ENCODE results near the gene GRID2. TPM values are rescaled to one million over a fixed set of nuclear protein-coding genes. Genes with fewer than 3 reads are reported as not detected.

The GRID2 gene
- total and polyA plus RNA-seq, 2 of the 13 experiments (the other 11 are each of a cell fraction or from before 2014, with no cell fraction given): not detected

DNA sequence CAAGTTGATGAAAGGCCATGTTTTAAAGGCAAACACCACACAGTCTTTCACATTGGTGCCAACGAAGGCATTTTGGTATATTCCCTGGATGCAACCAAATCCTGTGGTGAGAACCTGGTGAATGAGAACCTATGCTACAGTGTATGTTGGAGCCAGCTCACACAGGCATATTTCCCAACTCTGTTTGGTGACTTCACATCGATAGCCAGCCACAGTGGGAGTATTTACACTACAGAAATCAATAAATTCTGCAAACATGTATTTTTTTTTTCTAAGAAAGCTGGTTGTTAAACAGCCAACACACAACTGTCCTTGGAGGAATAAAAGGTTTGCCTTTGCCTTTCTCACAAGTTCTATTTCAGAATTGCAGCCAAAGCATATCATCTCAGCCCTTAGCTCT, 691.0 kb downstream of the GRID2 start (continued):
- TF ChIP-seq ZNF816 (CRISPR knock-in tag; IDR thresholded peaks at IDR 0.05; ENCODE audit: borderline replicate concordance): no peak
- peak; percentile 36; the same call in 1 of the 2 replicates for TF ChIP-seq CEBPB (IDR thresholded peaks at IDR 0.05; ENCODE audit: borderline replicate concordance, low read depth, low read length)
- TF ChIP-seq GATAD2A (CRISPR knock-in tag; IDR thresholded peaks at IDR 0.05): peak; percentile 45; the same call in 1 of the 2 replicates
- TF ChIP-seq KAT2B (IDR thresholded peaks at IDR 0.05; ENCODE audit: borderline replicate concordance, low read depth, low read length): peak; percentile 93
- TF ChIP-seq, protein P1, sequence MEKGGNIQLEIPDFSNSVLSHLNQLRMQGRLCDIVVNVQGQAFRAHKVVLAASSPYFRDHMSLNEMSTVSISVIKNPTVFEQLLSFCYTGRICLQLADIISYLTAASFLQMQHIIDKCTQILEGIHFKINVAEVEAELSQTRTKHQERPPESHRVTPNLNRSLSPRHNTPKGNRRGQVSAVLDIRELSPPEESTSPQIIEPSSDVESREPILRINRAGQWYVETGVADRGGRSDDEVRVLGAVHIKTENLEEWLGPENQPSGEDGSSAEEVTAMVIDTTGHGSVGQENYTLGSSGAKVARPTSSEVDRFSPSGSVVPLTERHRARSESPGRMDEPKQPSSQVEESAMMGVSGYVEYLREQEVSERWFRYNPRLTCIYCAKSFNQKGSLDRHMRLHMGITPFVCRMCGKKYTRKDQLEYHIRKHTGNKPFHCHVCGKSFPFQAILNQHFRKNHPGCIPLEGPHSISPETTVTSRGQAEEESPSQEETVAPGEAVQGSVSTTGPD (CRISPR knock-in tag; IDR thresholded peaks at IDR 0.05): 0 out of 2 replicates have a peak, but pooled peaks have one; percentile 54
- no peak for TF ChIP-seq MLXIP (CRISPR knock-in tag; IDR thresholded peaks at IDR 0.05; ENCODE audit: borderline replicate concordance)
- TF ChIP-seq BCL6 (CRISPR knock-in tag; IDR thresholded peaks at IDR 0.05): peak; percentile 77
- no peak for TF ChIP-seq ZNF3 (CRISPR knock-in tag; IDR thresholded peaks at IDR 0.05)
- TF ChIP-seq, protein P2, sequence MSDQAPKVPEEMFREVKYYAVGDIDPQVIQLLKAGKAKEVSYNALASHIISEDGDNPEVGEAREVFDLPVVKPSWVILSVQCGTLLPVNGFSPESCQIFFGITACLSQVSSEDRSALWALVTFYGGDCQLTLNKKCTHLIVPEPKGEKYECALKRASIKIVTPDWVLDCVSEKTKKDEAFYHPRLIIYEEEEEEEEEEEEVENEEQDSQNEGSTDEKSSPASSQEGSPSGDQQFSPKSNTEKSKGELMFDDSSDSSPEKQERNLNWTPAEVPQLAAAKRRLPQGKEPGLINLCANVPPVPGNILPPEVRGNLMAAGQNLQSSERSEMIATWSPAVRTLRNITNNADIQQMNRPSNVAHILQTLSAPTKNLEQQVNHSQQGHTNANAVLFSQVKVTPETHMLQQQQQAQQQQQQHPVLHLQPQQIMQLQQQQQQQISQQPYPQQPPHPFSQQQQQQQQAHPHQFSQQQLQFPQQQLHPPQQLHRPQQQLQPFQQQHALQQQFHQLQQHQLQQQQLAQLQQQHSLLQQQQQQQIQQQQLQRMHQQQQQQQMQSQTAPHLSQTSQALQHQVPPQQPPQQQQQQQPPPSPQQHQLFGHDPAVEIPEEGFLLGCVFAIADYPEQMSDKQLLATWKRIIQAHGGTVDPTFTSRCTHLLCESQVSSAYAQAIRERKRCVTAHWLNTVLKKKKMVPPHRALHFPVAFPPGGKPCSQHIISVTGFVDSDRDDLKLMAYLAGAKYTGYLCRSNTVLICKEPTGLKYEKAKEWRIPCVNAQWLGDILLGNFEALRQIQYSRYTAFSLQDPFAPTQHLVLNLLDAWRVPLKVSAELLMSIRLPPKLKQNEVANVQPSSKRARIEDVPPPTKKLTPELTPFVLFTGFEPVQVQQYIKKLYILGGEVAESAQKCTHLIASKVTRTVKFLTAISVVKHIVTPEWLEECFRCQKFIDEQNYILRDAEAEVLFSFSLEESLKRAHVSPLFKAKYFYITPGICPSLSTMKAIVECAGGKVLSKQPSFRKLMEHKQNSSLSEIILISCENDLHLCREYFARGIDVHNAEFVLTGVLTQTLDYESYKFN (CRISPR knock-in tag; conservative IDR thresholded peaks at IDR 0.05): 0 out of 2 replicates have a peak, but pooled peaks have one; percentile 19
- no peak for TF ChIP-seq AGO2 (optimal IDR thresholded peaks at IDR 0.05; ENCODE audit: low read depth, low read length)
- 0 out of 2 replicates have a peak, but pooled peaks have one; percentile 26 for TF ChIP-seq HDAC1 (CRISPR knock-in tag; IDR thresholded peaks at IDR 0.05)
- TF ChIP-seq NKX3-1 (CRISPR knock-in tag; IDR thresholded peaks at IDR 0.05): no peak
- no peak for TF ChIP-seq MYPOP (CRISPR knock-in tag; IDR thresholded peaks at IDR 0.05)
- TF ChIP-seq EP300 (IDR thresholded peaks at IDR 0.05; ENCODE audit: low read depth in 2 of 2, low read length in 2 of 2): peak in 1 of 2 experiments; percentile 18; a peak in 1 of 4 replicates
- no peak for TF ChIP-seq EP300 (CRISPR knock-in tag; IDR thresholded peaks at IDR 0.05; ENCODE audit: borderline replicate concordance)
- no peak for TF ChIP-seq SMAD3 (CRISPR knock-in tag; IDR thresholded peaks at IDR 0.05)
- TF ChIP-seq SMAD9 (CRISPR knock-in tag; IDR thresholded peaks at IDR 0.05): no peak
- no peak for TF ChIP-seq NFE2 (CRISPR knock-in tag; IDR thresholded peaks at IDR 0.05)
- no peak for TF ChIP-seq ZNF766 (CRISPR knock-in tag; IDR thresholded peaks at IDR 0.05; ENCODE audit: borderline replicate concordance)
- no peak for TF ChIP-seq SNAI1 (CRISPR knock-in tag; IDR thresholded peaks at IDR 0.05; ENCODE audit: borderline replicate concordance)

All from HepG2 (cell line).